Smooth muscle cell of the umbilical artery (primary cell): ENCODE measurements around the gene FAH. TPM values are rescaled to one million over a fixed set of nuclear protein-coding genes. Genes with fewer than 3 reads are reported as not detected.

Experiments used
- total RNA-seq: library from RNA; depleted of rRNA; stranded (reverse); fragments of >200 nt; gene quantifications from 2 replicates; pipeline ENCODE4 v1.2.3, GENCODE V29; 2014

Gene FAH
- total RNA-seq = 26.4 and 30.8 TPM in 2 replicates

GRCh38 chr15:80152896-80153876, at the start of gene FAH:
Gene FAH (plus strand): TSS chr15:80152999. CDS start chr15:80153055, 56 bp downstream.

Other genes with a start within 250 kb of the FAH start
- gene BCL2A1, start 181.8 kb upstream of the FAH start, total RNA-seq = 2.1 and 2.2 TPM in 2 replicates
- gene ZFAND6, start 93.3 kb upstream of the FAH start, total RNA-seq = 102 and 124 TPM in 2 replicates
- not detected in 2 replicates for gene CTXND1, start 99.2 kb downstream of the FAH start, total RNA-seq